HG02678 (cell line): ENCODE data around the gene RAB17.
"Not testable (repeated sequence)": the region's sequence is repeated elsewhere in the genome, so short reads cannot be mapped to it uniquely, and the experiment has no call there.

Experiments
- ATAC-seq: cut with Tn5 transposase; IDR thresholded peaks from one replicate; pipeline ENCODE4 v1.9.1; 2021; ENCODE audit warnings: mild to moderate bottlenecking, moderate library complexity; ENCODE audit not compliant: unreplicated experiment

Gene RAB17

GRCh38 chr2:237625216-237625705, 34.7 kb upstream of the RAB17 start:
- no peak for ATAC-seq

- no peak for ATAC-seq
These were observed 34.0 kb upstream of the RAB17 start for GRCh38 chr2:237624565-237624964.

GRCh38 chr2:237623428-237624403, 33.2 kb upstream of the RAB17 start:
- ATAC-seq: no peak

- ATAC-seq: no peak
These were observed 27.9 kb upstream of the RAB17 start for GRCh38 chr2:237618449-237618848.

- no peak for ATAC-seq
These were observed 27.1 kb upstream of the RAB17 start for GRCh38 chr2:237617587-237617982.

GRCh38 chr2:237616734-237617586, 26.4 kb upstream of the RAB17 start:
- no peak for ATAC-seq

GRCh38 chr2:237616373-237616733, 25.8 kb upstream of the RAB17 start:
- ATAC-seq: no peak

- no peak for ATAC-seq
These were observed 25.2 kb upstream of the RAB17 start for GRCh38 chr2:237615631-237616249.

- no peak for ATAC-seq
These were observed 23.7 kb upstream of the RAB17 start for GRCh38 chr2:237614151-237614720.

- ATAC-seq: no peak
These were observed 23.1 kb upstream of the RAB17 start for GRCh38 chr2:237613679-237614078.

GRCh38 chr2:237612527-237613357, 22.2 kb upstream of the RAB17 start:
- ATAC-seq: no peak

GRCh38 chr2:237606522-237606921, 16.0 kb upstream of the RAB17 start:
- ATAC-seq: not testable (repeated sequence)

- no peak for ATAC-seq
These were observed 14.4 kb upstream of the RAB17 start for GRCh38 chr2:237604960-237605359.

GRCh38 chr2:237604391-237604790, 13.9 kb upstream of the RAB17 start:
- ATAC-seq: no peak

GRCh38 chr2:237603718-237604362, 13.3 kb upstream of the RAB17 start:
- ATAC-seq: peak; percentile 69

- no peak for ATAC-seq
These were observed 12.6 kb upstream of the RAB17 start for GRCh38 chr2:237603049-237603717.

GRCh38 chr2:237602409-237602808, 11.9 kb upstream of the RAB17 start:
- ATAC-seq: no peak

GRCh38 chr2:237601453-237602116, 11.1 kb upstream of the RAB17 start:
- no peak for ATAC-seq
